Activated naive CD8-positive, alpha-beta T cell (primary cell): Measurements from ENCODE around the gene NISCH.

Experiments
- H3K27ac Mint-ChIP-seq: one replicate; pipeline ENCODE4 v1.8.0; 2021; ENCODE audit warnings: mixed read lengths
- H3K27me3 Mint-ChIP-seq: one replicate; pipeline ENCODE4 v1.8.0; 2021; ENCODE audit warnings: mixed read lengths
- H3K36me3 Mint-ChIP-seq: one replicate; pipeline ENCODE4 v1.8.0; 2021; ENCODE audit warnings: mixed read lengths
- H3K4me1 Mint-ChIP-seq: one replicate; pipeline ENCODE4 v1.8.0; 2021; ENCODE audit warnings: low read depth, mixed read lengths
- H3K4me3 Mint-ChIP-seq: one replicate; pipeline ENCODE4 v1.8.0; 2021; ENCODE audit warnings: mild to moderate bottlenecking, mixed read lengths
- H3K9me3 Mint-ChIP-seq: one replicate; pipeline ENCODE4 v1.8.0; 2021; ENCODE audit warnings: low read depth, mixed read lengths

Gene NISCH

DNA sequence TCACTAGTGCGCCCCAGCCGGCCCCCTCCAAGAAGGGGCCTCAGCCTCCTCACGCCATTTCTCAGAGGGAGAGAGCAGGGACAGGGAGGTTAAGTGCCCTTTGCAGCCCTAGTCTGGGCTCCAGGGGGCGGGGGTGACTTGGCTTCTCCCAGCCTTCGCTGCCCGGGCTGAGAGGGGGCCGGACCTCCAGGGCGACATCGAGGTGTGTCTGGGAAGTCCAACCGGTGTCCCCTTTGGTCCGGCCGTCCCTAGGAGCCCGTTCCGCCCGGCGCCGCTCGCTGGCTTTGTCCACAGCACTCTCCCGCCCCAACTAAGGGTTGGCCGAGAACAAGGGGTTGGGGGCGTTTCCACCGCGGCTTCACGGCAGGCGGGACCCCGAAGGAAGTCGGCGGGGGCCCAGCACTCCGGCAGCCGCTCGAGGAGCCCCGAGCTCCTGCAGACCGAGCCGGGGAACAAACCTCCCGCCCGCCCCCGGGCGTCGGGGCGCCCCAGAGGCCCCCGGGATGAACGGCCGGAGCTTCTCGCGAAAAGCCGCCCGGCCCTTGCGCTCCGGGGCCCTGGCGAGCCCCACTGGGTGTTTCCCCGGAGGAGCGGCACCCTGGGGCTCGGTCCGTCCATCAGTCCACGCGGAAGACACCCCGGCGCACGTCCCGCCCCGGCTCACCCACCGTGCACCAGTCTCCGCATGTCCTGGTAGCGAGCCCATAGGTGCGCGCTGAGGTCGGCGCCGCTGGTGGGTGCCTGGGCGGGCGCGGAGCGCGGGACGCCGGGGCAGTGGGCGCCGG lies 77.6 kb downstream of the NISCH start:
- H3K9me3 Mint-ChIP-seq = no peaks in the 10 kb centered on the region
- no peaks in the 10 kb centered on the region for H3K27me3 Mint-ChIP-seq
- H3K4me3 Mint-ChIP-seq = peak overlapping the region; percentile 82
- H3K4me1 Mint-ChIP-seq = peaks cover 25% of the 10 kb centered on the region
- peaks cover 5% of the 10 kb centered on the region for H3K36me3 Mint-ChIP-seq
- peak overlapping the region; percentile 50 for H3K27ac Mint-ChIP-seq

DNA sequence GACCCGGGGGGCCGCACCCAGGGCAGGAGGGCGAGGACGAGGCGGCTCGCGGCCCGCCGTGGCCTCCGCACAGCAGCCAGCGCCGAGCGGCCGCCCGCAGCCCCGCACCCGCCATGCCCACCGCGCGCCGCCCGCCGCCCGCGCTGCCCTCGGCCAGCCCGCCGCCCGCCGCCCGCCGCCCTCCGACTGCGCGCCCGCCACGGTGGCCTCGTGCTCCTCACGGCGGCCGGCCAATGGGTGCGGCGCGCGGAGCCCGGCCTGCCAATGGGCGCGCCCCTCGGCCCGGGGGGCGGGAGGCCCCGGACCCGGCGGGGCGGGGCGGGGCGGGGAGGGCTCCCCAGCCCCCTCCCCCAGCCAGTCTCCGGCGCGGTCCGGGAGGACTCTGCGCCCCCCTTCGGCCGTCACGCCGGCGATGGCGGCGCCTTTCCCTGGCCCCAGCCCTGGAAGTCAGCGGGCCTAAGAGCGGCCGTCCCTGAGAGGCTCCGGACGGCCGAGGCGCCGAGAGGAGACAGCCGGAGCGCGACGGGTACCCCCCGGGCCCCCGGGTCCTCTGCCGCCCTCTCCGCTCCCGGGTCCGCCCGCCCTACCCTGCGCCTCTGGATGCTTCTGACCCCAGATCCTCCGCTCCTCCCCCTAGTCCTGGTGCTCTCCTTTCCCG lies 78.3 kb downstream of the NISCH start, which contains the start of gene NT5DC2:
Gene NT5DC2 (minus strand): TSS at position 235 of the 658 bp plus-strand sequence. CDS start 120 bp downstream, at position 115.
- peak within 1 kb of the TSS; percentile 58 for H3K27ac Mint-ChIP-seq
- no peaks in the 10 kb centered on the region for H3K27me3 Mint-ChIP-seq

DNA sequence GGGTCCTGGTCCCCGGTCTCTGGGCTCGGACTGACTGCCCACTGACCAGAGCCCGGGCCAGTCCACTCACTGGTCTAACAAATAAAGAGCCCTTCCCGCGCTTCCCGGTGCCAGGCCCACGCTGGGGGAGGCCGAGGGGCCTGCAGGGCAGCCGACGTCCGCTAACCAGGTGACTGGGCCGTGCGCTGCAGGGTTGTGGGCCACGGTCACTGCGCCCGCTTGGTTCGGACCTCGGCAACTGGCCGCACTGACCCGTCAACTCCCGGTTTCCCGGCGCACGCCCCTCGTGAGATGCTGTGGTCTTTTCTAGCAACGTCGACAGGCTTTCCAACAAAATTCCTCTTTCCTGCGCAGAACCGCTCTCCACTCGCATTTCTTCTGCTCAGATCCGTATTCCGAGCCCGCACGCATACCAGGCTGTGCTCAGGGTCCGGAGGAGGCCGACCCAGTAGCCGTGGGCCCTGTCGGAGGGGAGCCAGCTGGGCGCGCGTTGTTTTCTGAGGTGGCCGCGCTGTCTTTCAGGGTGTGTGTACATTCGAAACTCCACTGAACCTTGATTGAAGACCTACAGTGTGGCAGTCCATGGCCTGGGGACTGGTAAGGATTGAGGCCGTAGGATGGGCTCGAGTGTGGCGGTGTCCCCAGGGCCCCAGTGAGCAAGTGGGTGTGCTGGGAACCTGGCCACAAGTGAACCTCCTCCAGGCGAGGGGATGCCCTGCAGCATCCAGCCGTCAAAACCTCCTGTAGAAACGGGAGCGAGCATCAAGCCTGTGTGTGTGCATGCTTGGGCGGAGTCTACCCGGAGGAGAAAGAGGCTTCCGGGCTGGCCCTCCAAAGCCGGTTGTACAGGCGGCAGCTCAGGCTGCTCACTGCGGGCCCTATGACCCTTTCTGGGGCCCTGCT lies 79.1 kb downstream of the NISCH start:
- Mint-ChIP-seq H3K4me1 (peaks cover 38% of the 10 kb centered on the region), H3K27ac (peak overlapping the region; percentile 58), H3K9me3 (no peaks in the 10 kb centered on the region), H3K36me3 (peaks cover 13% of the 10 kb centered on the region), H3K27me3 (no peaks in the 10 kb centered on the region), H3K4me3 (peak overlapping the region; percentile 100)

More for the DNA sequence above, 78.3 kb downstream of the NISCH start, which contains the start of gene NT5DC2:
- Mint-ChIP-seq H3K9me3 (no peaks in the 10 kb centered on the region), H3K4me3 (peak within 1 kb of the TSS; percentile 100), H3K36me3 (peaks cover 6% of the 10 kb centered on the region), H3K4me1 (peaks cover 31% of the 10 kb centered on the region)

DNA sequence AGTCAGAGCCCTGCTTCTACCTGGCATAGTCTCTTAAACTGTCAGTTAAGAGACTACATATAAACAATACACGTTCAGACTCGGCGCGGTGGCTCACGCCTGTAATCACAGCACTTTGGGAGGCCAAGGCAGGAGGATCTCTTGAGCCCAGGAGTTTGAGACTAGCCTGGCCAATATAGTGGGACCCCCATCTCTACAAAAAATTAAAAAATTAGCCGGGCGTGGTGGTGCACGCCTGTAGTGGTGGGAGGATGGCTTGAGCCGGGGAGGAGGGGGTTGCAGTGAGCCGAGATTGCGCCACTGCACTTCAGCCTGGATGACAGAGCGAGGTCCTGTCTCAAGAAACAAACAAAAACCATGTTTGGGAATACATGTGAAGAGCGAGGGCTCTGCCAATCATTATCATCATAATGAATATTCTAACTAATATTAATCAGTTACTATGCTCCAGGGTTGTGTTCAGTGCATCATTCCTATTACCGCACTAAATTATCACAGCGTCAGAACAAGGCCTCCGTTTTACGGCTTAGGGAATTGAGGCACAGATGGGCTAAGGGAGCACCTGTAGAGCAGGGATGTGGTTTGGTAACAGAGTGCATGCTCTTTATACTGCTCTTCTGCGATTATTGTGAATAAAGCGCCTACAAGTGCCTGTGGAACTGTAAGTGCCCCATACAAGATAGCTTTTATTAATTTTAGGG lies 80.2 kb downstream of the NISCH start:
- Mint-ChIP-seq H3K27me3 (no peaks in the 10 kb centered on the region), H3K9me3 (no peaks in the 10 kb centered on the region), H3K27ac (peak overlapping the region; percentile 41), H3K36me3 (peaks cover 13% of the 10 kb centered on the region), H3K4me3 (peak overlapping the region; percentile 100), H3K4me1 (peaks cover 46% of the 10 kb centered on the region)

DNA sequence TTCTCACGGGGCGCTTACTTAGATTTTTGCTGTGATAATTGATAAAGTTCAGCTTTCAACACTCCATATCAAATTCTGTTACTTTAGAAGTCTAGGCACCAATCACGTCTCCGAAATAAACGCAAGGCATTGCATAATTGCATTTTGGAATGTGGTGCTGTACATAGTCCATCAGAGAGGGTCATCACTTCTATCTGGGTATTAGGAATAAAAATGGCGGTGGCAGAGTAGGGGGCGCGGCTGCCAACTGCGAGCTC lies 80.6 kb downstream of the NISCH start:
- no peaks in the 10 kb centered on the region for H3K9me3 Mint-ChIP-seq
- peak overlapping the region; percentile 66 for H3K27ac Mint-ChIP-seq
- H3K4me1 Mint-ChIP-seq = peaks cover 47% of the 10 kb centered on the region
- H3K27me3 Mint-ChIP-seq = no peaks in the 10 kb centered on the region
- peaks cover 13% of the 10 kb centered on the region for H3K36me3 Mint-ChIP-seq
- peak overlapping the region; percentile 100 for H3K4me3 Mint-ChIP-seq

DNA sequence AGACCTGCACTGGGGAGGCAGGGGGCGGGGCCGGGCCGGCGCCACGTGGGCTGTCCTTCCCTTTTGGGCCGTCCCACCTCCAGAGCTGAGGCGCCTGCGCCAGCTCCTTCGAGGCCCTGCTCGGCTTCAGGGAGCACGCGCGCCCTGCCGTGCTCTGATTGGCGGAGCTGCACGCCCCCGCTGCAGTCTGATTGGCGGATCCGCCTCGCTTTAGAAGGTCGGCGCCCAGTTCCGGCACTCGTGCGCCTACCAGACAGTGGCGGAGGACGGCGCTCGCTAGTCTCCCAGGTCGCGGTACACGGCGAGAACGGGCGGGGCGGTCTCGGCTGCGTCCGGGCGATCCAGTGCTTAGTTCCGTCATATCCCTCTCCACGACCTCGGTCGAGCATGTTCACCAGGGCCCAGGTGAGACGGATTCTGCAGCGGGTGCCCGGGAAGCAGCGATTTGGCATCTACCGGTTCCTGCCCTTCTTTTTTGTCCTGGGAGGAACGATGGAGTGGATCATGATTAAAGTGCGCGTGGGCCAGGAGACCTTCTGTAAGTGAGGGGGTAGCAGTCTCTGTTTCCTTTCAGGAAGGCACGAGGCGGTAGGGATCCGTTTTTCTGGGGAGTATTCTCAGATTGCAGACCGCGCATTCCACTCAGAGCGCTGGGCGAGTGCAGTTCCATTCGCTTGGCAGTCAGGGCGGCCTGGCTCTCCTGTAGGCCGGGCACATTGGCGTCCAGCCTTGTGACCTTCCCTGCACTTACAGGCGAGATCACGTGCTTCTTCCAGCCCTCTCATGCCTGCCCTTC lies 81.2 kb downstream of the NISCH start, which contains the start of gene UQCC5:
Gene UQCC5 (plus strand): TSS at position 237 of the 796 bp plus-strand sequence. CDS start 151 bp downstream, at position 388.
- Mint-ChIP-seq H3K4me1 (peaks cover 47% of the 10 kb centered on the region), H3K9me3 (no peaks in the 10 kb centered on the region)

DNA sequence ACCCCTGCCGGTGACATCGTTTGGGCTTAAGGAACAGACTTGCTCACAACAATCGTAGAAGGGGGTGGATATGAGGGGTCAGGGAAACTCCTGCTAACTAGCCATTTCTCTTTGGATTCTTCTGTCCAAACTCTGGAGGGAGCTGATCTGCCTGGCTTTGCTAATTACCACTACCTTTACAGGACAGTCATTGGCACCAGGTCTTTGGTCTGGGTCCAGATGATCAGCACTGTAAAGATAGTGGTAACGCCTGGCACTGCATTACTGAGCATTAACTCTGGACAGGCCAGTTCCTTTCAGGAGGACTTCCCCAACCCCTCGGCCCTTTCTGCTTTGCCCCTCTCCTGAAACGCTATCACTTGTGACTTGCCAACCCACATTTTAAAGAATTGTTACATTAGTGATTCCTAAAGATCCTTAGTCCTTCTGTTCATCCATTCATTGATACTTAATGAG lies 81.8 kb downstream of the NISCH start:
- H3K27ac Mint-ChIP-seq = peak overlapping the region; percentile 99
- H3K4me3 Mint-ChIP-seq = peak overlapping the region; percentile 100
- no peaks in the 10 kb centered on the region for H3K9me3 Mint-ChIP-seq
- peaks cover 49% of the 10 kb centered on the region for H3K4me1 Mint-ChIP-seq
- H3K27me3 Mint-ChIP-seq = no peaks in the 10 kb centered on the region
- peaks cover 13% of the 10 kb centered on the region for H3K36me3 Mint-ChIP-seq

More for the DNA sequence above, 81.2 kb downstream of the NISCH start, which contains the start of gene UQCC5:
- H3K4me3 Mint-ChIP-seq = peak within 1 kb of the TSS; percentile 100
- no peaks in the 10 kb centered on the region for H3K27me3 Mint-ChIP-seq
- peak within 1 kb of the TSS; percentile 99 for H3K27ac Mint-ChIP-seq
- H3K36me3 Mint-ChIP-seq = peaks cover 13% of the 10 kb centered on the region

DNA sequence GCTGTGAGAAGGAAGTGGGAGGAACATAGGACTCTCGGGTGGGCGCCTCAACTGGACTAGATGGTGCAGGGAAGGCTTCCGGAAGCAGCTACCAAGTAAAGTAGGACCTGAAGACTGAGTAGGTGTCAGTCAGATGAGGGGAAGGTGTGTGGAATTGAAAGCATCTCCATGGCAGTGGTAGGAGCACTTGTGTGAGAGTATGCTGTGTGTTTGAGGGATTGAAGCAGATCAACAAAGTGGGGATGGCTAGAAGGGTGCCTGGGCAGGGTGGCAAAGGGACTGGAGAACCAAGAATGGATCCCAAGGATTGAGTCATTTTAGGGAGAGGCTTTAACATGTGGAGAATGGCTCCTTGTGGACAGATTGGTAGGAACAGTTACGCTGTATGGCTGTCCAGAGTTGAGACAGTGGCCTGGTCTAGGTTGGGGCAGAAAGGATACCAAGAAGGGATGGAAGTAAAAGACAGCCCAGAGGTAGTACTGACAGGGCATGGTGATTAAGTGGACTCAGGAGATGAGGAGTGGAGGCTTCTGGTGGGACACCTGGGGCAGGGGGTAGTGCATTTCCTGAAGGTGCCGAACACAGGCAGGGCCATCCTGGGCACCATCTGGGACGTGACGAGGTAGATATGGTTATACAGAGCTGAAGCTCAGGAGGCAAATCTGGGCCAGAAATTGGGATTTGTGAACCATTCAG lies 82.5 kb downstream of the NISCH start:
- H3K27ac Mint-ChIP-seq = peak overlapping the region; percentile 99
- no peaks in the 10 kb centered on the region for H3K27me3 Mint-ChIP-seq
- H3K4me1 Mint-ChIP-seq = peaks cover 45% of the 10 kb centered on the region
- H3K9me3 Mint-ChIP-seq = no peaks in the 10 kb centered on the region
- H3K4me3 Mint-ChIP-seq = peak overlapping the region; percentile 100
- H3K36me3 Mint-ChIP-seq = peaks cover 13% of the 10 kb centered on the region

DNA sequence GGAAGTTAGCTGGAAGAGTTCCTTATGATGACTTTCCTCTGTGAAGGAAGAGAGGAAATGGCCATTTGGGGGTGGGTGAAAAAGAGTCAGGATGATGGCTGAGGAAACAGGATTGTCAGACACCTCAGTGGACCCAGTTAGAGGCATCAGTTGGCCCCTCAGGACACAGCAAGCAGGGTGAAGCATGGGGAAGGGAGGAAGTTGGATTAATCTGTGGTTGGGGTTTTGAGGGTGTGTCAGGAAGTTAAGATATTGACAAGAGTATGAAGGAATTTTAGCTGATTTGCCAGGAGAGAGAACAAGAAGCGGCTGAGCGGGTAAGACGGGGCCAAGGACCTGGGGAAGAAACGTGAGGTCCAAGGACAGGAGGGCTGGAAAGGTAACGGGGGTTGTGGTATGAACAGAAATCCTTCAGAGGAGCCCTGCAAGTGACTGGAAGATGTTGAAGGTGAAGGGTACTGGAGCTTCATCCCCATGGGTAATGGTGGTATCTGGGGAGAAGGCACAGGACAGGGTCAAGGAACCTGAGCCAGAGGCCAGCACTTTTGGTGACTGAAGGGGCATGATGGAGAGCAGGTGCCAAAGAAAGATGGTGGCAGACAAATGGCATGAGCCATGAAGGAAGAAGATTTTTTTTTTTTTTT lies 83.7 kb downstream of the NISCH start:
- peak overlapping the region; percentile 67 for H3K27ac Mint-ChIP-seq
- H3K4me3 Mint-ChIP-seq = peak overlapping the region; percentile 100
- no peaks in the 10 kb centered on the region for H3K9me3 Mint-ChIP-seq
- H3K27me3 Mint-ChIP-seq = no peaks in the 10 kb centered on the region
- peaks cover 13% of the 10 kb centered on the region for H3K36me3 Mint-ChIP-seq
- peaks cover 45% of the 10 kb centered on the region for H3K4me1 Mint-ChIP-seq

DNA sequence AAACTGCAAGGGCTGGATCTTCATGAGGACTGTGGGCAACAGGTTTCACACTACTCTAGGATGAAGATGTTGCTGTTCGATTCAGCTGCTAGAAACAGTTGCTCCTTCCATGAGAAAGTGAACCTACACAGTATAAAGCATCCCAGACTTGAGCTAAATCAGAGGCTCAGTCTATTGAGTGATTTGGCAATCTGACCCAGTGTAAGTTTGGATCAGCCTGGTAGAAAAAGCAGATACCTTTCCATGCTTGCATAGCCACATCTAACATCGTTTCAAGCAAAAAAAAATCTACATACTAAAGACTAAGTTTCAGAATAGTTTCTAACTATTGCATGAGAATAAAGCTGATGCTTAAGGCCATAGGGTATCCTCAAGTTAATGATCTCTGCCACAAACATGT lies 85.6 kb downstream of the NISCH start:
- Mint-ChIP-seq H3K36me3 (peaks cover 13% of the 10 kb centered on the region), H3K27me3 (no peaks in the 10 kb centered on the region), H3K27ac (no peak overlapping the region), H3K9me3 (no peaks in the 10 kb centered on the region), H3K4me1 (peaks cover 36% of the 10 kb centered on the region), H3K4me3 (no peak overlapping the region)
